OCI-LY7 (cell line): ENCODE data around the gene RSAD2. TPM values are rescaled to one million over a fixed set of nuclear protein-coding genes. Genes with fewer than 3 reads are reported as not detected.

ENCODE experiments used
- BruUV-seq: library from RNA; stranded (reverse); fragments of 400-500 nt; replicated peaks from 2 replicates; lab custom pipeline; 2021; lab: Mats Ljungman, UMichigan
- CTCF ChIA-PET: fragments of 300-600 bp; sonication (Branson Sonifier 250); formaldehyde crosslinking; loops from one replicate; lab custom pipeline; 2022; ENCODE audit warnings: antibody characterized with exemption; ENCODE audit not compliant: unreplicated experiment; lab: Charles Lee
- POLR2A ChIA-PET: fragments of 300-600 bp; sonication (Branson Sonifier 250); formaldehyde crosslinking; loops from one replicate; lab custom pipeline; 2022; ENCODE audit warnings: antibody characterized with exemption; lab: Charles Lee
- DNase-seq: peaks from one replicate; pipeline ENCODE4 v3.0.0-alpha.2; 2015; ENCODE audit warnings: low spot score
- H2AFZ ChIP-seq: fragments of 200-600 bp; sonication (generic), shearing (Covaris generic); 2 replicates; pipeline ENCODE4 v1.6.1; 2014; ENCODE audit warnings: mild to moderate bottlenecking, antibody characterized with exemption, low read length, moderate library complexity
- H3K27ac ChIP-seq: fragments of 200-600 bp; sonication (generic); 2 replicates; pipeline ENCODE4 v1.5.1; 2014; ENCODE audit warnings: mixed run types, low read depth, mild to moderate bottlenecking, moderate library complexity, low read length, inconsistent platforms; ENCODE audit not compliant: poor library complexity, severe bottlenecking
- H3K36me3 ChIP-seq: fragments of 200-600 bp; sonication (generic); 2 replicates; pipeline ENCODE4 v1.6.1; 2014; ENCODE audit warnings: mild to moderate bottlenecking, antibody characterized with exemption, low read length, moderate library complexity, mixed read lengths; ENCODE audit not compliant: insufficient read depth
- H3K4me1 ChIP-seq: fragments of 200-600 bp; sonication (generic); 2 replicates; pipeline ENCODE4 v1.5.1; 2014; ENCODE audit warnings: mild to moderate bottlenecking, low read length; ENCODE audit not compliant: insufficient read depth, poor library complexity, severe bottlenecking
- H3K4me2 ChIP-seq: fragments of 200-600 bp; sonication (generic); 2 replicates; pipeline ENCODE4 v1.6.1; 2014; ENCODE audit warnings: mild to moderate bottlenecking, low read length
- H3K4me3 ChIP-seq: fragments of 200-600 bp; sonication (generic); 2 replicates; pipeline ENCODE4 v1.5.1; 2014; ENCODE audit warnings: mild to moderate bottlenecking, low read depth, low read length; ENCODE audit not compliant: poor library complexity, severe bottlenecking
- H3K79me2 ChIP-seq: fragments of 200-600 bp; sonication (generic); 2 replicates; pipeline ENCODE4 v1.6.1; 2016; ENCODE audit warnings: low read depth, mild to moderate bottlenecking, low read length, moderate library complexity, mixed read lengths; ENCODE audit not compliant: insufficient read depth
- H3K9me2 ChIP-seq: fragments of 200-600 bp; sonication (generic); 2 replicates; pipeline ENCODE4 v1.6.1; 2016; ENCODE audit warnings: mild to moderate bottlenecking, low read length, mixed read lengths; ENCODE audit not compliant: insufficient read depth
- H3K9me3 ChIP-seq: fragments of 200-600 bp; sonication (generic); 2 replicates; pipeline ENCODE4 v1.6.1; 2014; ENCODE audit warnings: mild to moderate bottlenecking, mixed run types, low read length, mixed read lengths
- H4K20me1 ChIP-seq: fragments of 200-600 bp; sonication (generic); 2 replicates; pipeline ENCODE4 v1.6.1; 2014; ENCODE audit warnings: mild to moderate bottlenecking, antibody characterized with exemption, low read length, moderate library complexity, mixed read lengths; ENCODE audit not compliant: insufficient read depth
- EZH2phosphoT487 ChIP-seq: fragments of 200-600 bp; sonication (generic); IDR thresholded peaks from 2 replicates; pipeline ENCODE4 v1.6.1; 2018; ENCODE audit warnings: low read depth, borderline replicate concordance, mild to moderate bottlenecking, mixed run types, antibody characterized with exemption, low read length, moderate library complexity, mixed read lengths
- intact Hi-C: fragments of 100-400 bp; cut with micrococcal nuclease; formaldehyde crosslinking; loops from one replicate; pipeline ENCODE4 v1.10.0; 2022; ENCODE audit not compliant: unreplicated experiment
- total RNA-seq, 2 experiments: library from RNA; depleted of rRNA in 1 of 2; stranded (reverse); fragments of >200 nt in 1 of 2; shearing (Covaris generic) in 1 of 2; gene quantifications; 2 replicates each; pipeline ENCODE4 v1.2.3, GENCODE V29; 2014 to 2022
- TF ChIP-seq, protein P1 (sequence below): fragments of 200-600 bp; sonication (generic); conservative IDR thresholded peaks from 2 replicates; pipeline ENCODE4 v1.5.1; 2014; ENCODE audit warnings: mild to moderate bottlenecking, antibody characterized with exemption, low read length, moderate library complexity, mixed read lengths

Gene RSAD2
- total RNA-seq, 2 experiments from 2014 or later: not detected

DNA sequence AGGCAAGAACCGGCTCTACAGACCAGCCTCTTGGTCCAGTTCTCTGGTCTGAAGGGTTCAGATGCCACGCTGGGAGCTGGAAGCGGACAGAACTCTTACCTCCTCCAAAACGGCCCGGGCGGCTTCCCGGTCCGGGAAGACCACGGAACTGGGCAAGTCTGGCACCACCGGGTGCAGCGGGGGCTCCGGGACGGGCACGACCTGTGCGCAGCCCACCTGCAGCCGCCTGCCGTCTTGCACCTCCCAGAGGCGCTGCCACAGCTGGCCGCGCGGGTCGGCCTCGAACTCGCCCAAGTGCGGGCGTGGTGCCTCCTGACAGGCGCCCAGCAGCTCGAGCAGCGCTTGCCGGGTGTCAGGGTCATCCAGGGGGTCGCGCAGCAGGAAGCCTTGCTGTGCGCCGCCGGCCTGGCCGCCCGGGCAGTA is 12.6 kb upstream of the RSAD2 start:
- no peak for DNase-seq
- Histone ChIP-seq H3K4me2 (peak overlapping the region; percentile 67; the same call in 1 of the 2 replicates), H3K4me3 (no peak overlapping the region), H3K27ac (no peak overlapping the region), H2AFZ (no peak overlapping the region), H3K4me1 (no peaks in the 10 kb centered on the region), H4K20me1 (no peaks in the 10 kb centered on the region), H3K79me2 (no peaks in the 10 kb centered on the region), H3K9me3 (no peaks in the 10 kb centered on the region), H3K9me2 (no peaks in the 10 kb centered on the region), H3K36me3 (no peaks in the 10 kb centered on the region)
- ChIA-PET POLR2A (no interaction called here), CTCF (no interaction called here)
- intact Hi-C loops: no loop called here
- TF ChIP-seq, protein P1, sequence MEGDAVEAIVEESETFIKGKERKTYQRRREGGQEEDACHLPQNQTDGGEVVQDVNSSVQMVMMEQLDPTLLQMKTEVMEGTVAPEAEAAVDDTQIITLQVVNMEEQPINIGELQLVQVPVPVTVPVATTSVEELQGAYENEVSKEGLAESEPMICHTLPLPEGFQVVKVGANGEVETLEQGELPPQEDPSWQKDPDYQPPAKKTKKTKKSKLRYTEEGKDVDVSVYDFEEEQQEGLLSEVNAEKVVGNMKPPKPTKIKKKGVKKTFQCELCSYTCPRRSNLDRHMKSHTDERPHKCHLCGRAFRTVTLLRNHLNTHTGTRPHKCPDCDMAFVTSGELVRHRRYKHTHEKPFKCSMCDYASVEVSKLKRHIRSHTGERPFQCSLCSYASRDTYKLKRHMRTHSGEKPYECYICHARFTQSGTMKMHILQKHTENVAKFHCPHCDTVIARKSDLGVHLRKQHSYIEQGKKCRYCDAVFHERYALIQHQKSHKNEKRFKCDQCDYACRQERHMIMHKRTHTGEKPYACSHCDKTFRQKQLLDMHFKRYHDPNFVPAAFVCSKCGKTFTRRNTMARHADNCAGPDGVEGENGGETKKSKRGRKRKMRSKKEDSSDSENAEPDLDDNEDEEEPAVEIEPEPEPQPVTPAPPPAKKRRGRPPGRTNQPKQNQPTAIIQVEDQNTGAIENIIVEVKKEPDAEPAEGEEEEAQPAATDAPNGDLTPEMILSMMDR: no peak
- TF ChIP-seq EZH2phosphoT487: 0 out of 2 replicates have a peak, but pooled peaks have one; percentile 20
- no TSS peak for BruUV-seq

DNA sequence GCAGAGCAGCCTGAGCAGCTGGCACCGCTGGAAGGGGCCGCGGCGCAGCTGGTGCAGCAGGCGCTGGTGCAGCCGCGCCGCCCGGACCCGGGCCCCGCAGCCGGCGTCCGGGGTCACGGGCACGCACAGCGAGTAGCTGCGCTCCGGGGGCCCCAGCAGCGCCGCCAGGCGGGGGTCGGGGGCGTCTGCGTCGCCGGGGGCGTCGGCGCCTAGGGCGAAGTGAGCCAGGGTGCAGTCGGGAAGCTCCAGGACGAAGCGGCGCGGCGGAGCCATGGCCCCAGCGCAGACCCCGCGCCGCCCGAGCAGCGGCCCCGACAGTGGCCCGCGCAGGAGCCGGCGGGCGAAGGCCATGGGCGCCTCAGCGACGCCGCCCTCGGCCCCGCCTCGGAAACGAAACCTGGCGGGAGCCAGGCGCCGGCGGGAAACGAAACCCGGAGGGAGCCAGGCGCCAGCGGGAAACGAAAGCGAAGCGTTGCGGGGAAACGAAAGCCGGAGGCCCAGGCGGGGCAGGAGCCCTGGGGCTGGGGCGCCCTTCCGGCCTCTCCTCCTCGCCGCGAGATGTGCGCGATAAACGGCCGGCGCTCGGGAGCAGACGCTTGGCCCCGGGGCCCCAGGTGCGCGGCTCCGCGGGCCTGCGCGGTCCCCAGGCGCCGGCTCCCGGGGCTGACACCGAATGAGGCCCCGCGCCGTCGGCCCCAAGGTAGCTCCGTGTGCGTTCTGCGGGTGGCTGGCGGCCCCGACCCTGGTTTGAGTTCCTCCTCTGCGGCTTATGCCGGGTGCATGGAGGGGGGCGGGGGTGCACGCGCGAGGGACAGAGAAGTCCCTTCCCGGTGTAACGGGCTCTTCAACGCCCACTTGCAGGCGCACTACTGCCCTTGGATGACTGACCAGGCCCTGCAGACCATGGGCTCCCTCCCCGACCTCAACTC is 12.0 kb upstream of the RSAD2 start, which contains the start of gene CMPK2:
Gene CMPK2 (minus strand): TSS at position 562 of the 929 bp plus-strand sequence. CDS start 211 bp downstream, at position 351.
- peak within 1 kb of the TSS; percentile 66 for H3K4me3 ChIP-seq
- H3K4me1 ChIP-seq: no peaks in the 10 kb centered on the region

More for the DNA sequence above, 12.0 kb upstream of the RSAD2 start, which contains the start of gene CMPK2:
- H3K9me2 ChIP-seq: no peaks in the 10 kb centered on the region
- H2AFZ ChIP-seq: 0 out of 2 replicates have a peak within 1 kb of the TSS, but pooled peaks have one; percentile 47
- BruUV-seq: no TSS peak
- intact Hi-C loops: no loop called here
- H4K20me1 ChIP-seq: no peaks in the 10 kb centered on the region
- H3K4me2 ChIP-seq: peak within 1 kb of the TSS; percentile 67
- no peaks in the 10 kb centered on the region for H3K9me3 ChIP-seq
- H3K27ac ChIP-seq: no peak within 1 kb of the TSS
- CTCF ChIA-PET: no interaction called here
- no peaks in the 10 kb centered on the region for H3K36me3 ChIP-seq
- peak; percentile 41 for DNase-seq
- POLR2A ChIA-PET: interaction anchor here (1.2 kb wide), 1 partner anchor 10 kb away, joined by 4 read pairs; no protein-coding TSS in a partner anchor
- TF ChIP-seq, protein P1: peak; percentile 34
- TF ChIP-seq EZH2phosphoT487: no peak
- no peaks in the 10 kb centered on the region for H3K79me2 ChIP-seq
